ENCODE data around the gene CIPC. TPM values are rescaled to one million over a fixed set of nuclear protein-coding genes. Genes with fewer than 3 reads are reported as not detected.

Gene CIPC
- polyA plus RNA-seq, 1 donor from 2014 or later, result 36.7 TPM

DNA sequence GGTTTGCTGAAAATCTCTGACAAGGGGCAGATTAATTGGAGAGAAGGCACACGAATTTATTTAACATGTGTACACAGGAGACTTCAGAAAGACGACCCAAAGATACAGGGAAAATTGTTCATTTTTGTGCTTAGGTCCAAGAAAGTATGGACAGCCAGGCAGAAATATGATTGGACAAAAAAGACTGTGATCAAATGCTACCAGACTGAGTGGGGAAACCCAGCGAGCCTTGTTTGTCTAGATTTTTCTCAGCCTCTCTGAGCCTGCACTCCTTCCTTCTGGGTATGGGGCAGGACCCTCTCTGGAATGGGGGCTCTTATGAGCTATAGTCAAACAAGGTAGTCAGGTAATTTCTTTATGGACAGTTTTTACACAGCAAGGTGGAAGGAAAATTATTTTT lies 10.4 kb upstream of the CIPC start:
- Histone ChIP-seq H3K27ac (ENCODE audit: low read length) (peak overlapping the region; percentile 93), H3K27me3 (ENCODE audit: insufficient read depth, low read depth, low read length) (no peaks in the 10 kb centered on the region), H3K36me3 (ENCODE audit: insufficient read depth, low read length) (no peaks in the 10 kb centered on the region), H3F3A (ENCODE audit: insufficient read depth, low read length, poor library complexity, severe bottlenecking) (no peaks in the 10 kb centered on the region), H3K4me2 (ENCODE audit: low read length) (no peak overlapping the region), H2AFZ (ENCODE audit: low read depth, low read length) (no peak overlapping the region), H3K4me3 (ENCODE audit: low read length) (no peak overlapping the region), H3K79me2 (replicated peaks; ENCODE audit: insufficient read depth, low read length) (no peaks in the 10 kb centered on the region), H3K9me3 (ENCODE audit: low read length) (no peaks in the 10 kb centered on the region), H3K9ac (ENCODE audit: low read length) (no peak overlapping the region), H3K9me2 (ENCODE audit: insufficient read depth, low read length) (no peaks in the 10 kb centered on the region), H4K20me1 (ENCODE audit: insufficient read depth) (no peaks in the 10 kb centered on the region)
- no peak for TF ChIP-seq EZH2 (IDR thresholded peaks at IDR 0.05; ENCODE audit: borderline replicate concordance, insufficient read depth, low read length, poor library complexity, severe bottlenecking)
- TF ChIP-seq, protein P1, sequence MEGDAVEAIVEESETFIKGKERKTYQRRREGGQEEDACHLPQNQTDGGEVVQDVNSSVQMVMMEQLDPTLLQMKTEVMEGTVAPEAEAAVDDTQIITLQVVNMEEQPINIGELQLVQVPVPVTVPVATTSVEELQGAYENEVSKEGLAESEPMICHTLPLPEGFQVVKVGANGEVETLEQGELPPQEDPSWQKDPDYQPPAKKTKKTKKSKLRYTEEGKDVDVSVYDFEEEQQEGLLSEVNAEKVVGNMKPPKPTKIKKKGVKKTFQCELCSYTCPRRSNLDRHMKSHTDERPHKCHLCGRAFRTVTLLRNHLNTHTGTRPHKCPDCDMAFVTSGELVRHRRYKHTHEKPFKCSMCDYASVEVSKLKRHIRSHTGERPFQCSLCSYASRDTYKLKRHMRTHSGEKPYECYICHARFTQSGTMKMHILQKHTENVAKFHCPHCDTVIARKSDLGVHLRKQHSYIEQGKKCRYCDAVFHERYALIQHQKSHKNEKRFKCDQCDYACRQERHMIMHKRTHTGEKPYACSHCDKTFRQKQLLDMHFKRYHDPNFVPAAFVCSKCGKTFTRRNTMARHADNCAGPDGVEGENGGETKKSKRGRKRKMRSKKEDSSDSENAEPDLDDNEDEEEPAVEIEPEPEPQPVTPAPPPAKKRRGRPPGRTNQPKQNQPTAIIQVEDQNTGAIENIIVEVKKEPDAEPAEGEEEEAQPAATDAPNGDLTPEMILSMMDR (IDR thresholded peaks at IDR 0.05; ENCODE audit: poor library complexity, severe bottlenecking), result no peak
- no peak for TF ChIP-seq EP300 (conservative IDR thresholded peaks at IDR 0.05; ENCODE audit: poor library complexity, severe bottlenecking)
- no peak for TF ChIP-seq SMC3 (conservative IDR thresholded peaks at IDR 0.05; ENCODE audit: poor library complexity)
- TF ChIP-seq TAF1 (IDR thresholded peaks at IDR 0.05; ENCODE audit: low read depth), result no peak
- TF ChIP-seq POLR2AphosphoS5 (IDR thresholded peaks at IDR 0.05), result no peak
- TF ChIP-seq RAD21 (conservative IDR thresholded peaks at IDR 0.05), result no peak
- TF ChIP-seq, protein P2, sequence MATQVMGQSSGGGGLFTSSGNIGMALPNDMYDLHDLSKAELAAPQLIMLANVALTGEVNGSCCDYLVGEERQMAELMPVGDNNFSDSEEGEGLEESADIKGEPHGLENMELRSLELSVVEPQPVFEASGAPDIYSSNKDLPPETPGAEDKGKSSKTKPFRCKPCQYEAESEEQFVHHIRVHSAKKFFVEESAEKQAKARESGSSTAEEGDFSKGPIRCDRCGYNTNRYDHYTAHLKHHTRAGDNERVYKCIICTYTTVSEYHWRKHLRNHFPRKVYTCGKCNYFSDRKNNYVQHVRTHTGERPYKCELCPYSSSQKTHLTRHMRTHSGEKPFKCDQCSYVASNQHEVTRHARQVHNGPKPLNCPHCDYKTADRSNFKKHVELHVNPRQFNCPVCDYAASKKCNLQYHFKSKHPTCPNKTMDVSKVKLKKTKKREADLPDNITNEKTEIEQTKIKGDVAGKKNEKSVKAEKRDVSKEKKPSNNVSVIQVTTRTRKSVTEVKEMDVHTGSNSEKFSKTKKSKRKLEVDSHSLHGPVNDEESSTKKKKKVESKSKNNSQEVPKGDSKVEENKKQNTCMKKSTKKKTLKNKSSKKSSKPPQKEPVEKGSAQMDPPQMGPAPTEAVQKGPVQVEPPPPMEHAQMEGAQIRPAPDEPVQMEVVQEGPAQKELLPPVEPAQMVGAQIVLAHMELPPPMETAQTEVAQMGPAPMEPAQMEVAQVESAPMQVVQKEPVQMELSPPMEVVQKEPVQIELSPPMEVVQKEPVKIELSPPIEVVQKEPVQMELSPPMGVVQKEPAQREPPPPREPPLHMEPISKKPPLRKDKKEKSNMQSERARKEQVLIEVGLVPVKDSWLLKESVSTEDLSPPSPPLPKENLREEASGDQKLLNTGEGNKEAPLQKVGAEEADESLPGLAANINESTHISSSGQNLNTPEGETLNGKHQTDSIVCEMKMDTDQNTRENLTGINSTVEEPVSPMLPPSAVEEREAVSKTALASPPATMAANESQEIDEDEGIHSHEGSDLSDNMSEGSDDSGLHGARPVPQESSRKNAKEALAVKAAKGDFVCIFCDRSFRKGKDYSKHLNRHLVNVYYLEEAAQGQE (IDR thresholded peaks at IDR 0.05; ENCODE audit: borderline replicate concordance), result no peak
- TF ChIP-seq MXI1 (conservative IDR thresholded peaks at IDR 0.05; ENCODE audit: poor library complexity, severe bottlenecking), result no peak

DNA sequence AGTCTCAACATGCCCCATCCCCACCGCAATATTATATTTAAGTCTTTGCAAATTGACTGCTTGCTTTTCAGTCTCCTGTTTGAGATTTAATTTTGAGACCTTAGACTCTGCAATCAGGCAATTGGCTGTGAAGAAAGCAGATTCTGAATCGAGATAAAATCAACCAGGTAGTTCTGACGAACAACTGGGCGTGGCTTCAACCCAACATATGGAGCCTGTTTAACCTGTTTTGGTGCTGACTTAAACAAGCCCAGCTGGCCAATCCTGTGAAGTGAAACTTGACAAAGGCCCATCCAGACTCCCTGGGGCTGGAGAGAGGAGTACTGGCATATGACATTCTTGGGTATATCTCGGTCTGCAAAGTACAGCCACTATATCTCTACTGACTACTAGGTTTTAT lies 9.8 kb upstream of the CIPC start:
- H4K20me1 ChIP-seq (ENCODE audit: insufficient read depth), result no peaks in the 10 kb centered on the region
- no peaks in the 10 kb centered on the region for H3F3A ChIP-seq (ENCODE audit: insufficient read depth, low read length, poor library complexity, severe bottlenecking)
- H3K9me2 ChIP-seq (ENCODE audit: insufficient read depth, low read length), result no peaks in the 10 kb centered on the region
- peak overlapping the region; percentile 93 for H3K27ac ChIP-seq (ENCODE audit: low read length)
- H3K36me3 ChIP-seq (ENCODE audit: insufficient read depth, low read length), result no peaks in the 10 kb centered on the region
- no peak overlapping the region for H3K9ac ChIP-seq (ENCODE audit: low read length)
- H3K27me3 ChIP-seq (ENCODE audit: insufficient read depth, low read depth, low read length), result no peaks in the 10 kb centered on the region
- H3K9me3 ChIP-seq (ENCODE audit: low read length), result no peaks in the 10 kb centered on the region
- no peaks in the 10 kb centered on the region for H3K79me2 ChIP-seq (replicated peaks; ENCODE audit: insufficient read depth, low read length)
- H3K4me3 ChIP-seq (ENCODE audit: low read length), result no peak overlapping the region
- no peak for TF ChIP-seq MXI1 (conservative IDR thresholded peaks at IDR 0.05; ENCODE audit: poor library complexity, severe bottlenecking)
- no peak for TF ChIP-seq TAF1 (IDR thresholded peaks at IDR 0.05; ENCODE audit: low read depth)
- no peak for TF ChIP-seq POLR2AphosphoS5 (IDR thresholded peaks at IDR 0.05)
- TF ChIP-seq, protein P1 (IDR thresholded peaks at IDR 0.05; ENCODE audit: poor library complexity, severe bottlenecking), result no peak
- TF ChIP-seq SMC3 (conservative IDR thresholded peaks at IDR 0.05; ENCODE audit: poor library complexity), result no peak
- TF ChIP-seq, protein P2 (IDR thresholded peaks at IDR 0.05; ENCODE audit: borderline replicate concordance), result no peak
- TF ChIP-seq RAD21 (conservative IDR thresholded peaks at IDR 0.05), result no peak
- TF ChIP-seq EP300 (conservative IDR thresholded peaks at IDR 0.05; ENCODE audit: poor library complexity, severe bottlenecking), result no peak
- TF ChIP-seq EZH2 (IDR thresholded peaks at IDR 0.05; ENCODE audit: borderline replicate concordance, insufficient read depth, low read length, poor library complexity, severe bottlenecking), result no peak
- H2AFZ ChIP-seq (ENCODE audit: low read depth, low read length), result no peak overlapping the region
- H3K4me2 ChIP-seq (ENCODE audit: low read length), result no peak overlapping the region

Measured in neural cell (in vitro differentiated cells).